ENCODE data around the gene CCDC181. TPM values are rescaled to one million over a fixed set of nuclear protein-coding genes. Genes with fewer than 3 reads are reported as not detected.

CCDC181 gene
- total RNA-seq (not detected), polyA plus RNA-seq (not detected)

DNA sequence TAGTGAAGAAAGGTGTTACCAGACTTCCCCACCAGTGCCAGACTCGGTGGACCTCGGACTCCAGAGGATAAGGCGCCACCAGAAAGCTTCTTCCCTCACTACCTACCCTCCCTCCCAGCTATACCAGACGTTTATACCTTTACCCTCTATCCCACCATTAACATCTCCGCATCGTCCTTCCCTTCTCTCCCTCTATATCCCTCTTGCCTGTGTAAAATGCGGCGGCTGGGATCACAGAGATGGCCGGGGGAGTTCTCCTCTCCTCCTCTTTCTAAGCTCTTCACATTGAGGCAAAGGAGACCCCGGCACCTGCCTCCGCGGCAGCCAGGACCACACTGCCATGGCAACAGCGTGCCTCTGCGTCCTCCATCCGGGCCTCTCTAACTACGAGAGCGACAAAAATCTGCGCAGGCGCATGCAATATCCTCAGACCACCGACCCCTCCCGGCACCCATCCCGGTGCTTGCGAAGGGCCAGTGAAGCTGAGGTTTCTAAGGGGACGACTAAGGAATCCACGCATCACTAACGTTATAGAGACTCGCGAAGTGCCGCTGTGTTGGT is at the start of gene CCDC181:
CCDC181 (minus strand) TSS at position 394 of the 561 bp plus-strand sequence. CDS start 2,547 bp downstream, outside the sequence.
- Histone ChIP-seq H3K27me3 (ENCODE audit: control insufficient read depth, insufficient read depth, low read length) (peaks cover 60% of the 10 kb centered on the region), H3K27ac (ENCODE audit: insufficient read depth, low read length, poor library complexity, severe bottlenecking) (no peak within 1 kb of the TSS), H3K36me3 (ENCODE audit: control insufficient read depth, insufficient read depth, low read length) (no peaks in the 10 kb centered on the region), H3K4me3 (ENCODE audit: low read depth, low read length) (peak within 1 kb of the TSS; percentile 71), H3K4me1 (ENCODE audit: control insufficient read depth, insufficient read depth, low read length, poor library complexity, severe bottlenecking) (peaks cover 8% of the 10 kb centered on the region), H3K9me3 (ENCODE audit: control insufficient read depth in 2 of 2, low read length in 2 of 2) (peaks cover 0 to 8% of the 10 kb centered on the region in 2 experiments)
- Mint-ChIP-seq H3K4me1 (peaks cover 0 to 13% (median 7%) of the 10 kb centered on the region in 4 donors), H3K9me3 (peaks cover 2 to 15% (median 8%) of the 10 kb centered on the region in 7 donors), H3K4me3 (peak within 1 kb of the TSS; percentile 44 to 90 (median 84)), H3K27me3 (peaks cover 83% of the 10 kb centered on the region), H3K36me3 (no peaks in the 10 kb centered on the region), H3K27ac (peak within 1 kb of the TSS in 2 of 3 donors; percentile 70 to 75)
- peak in 2 of 3 donors; percentile 24 to 55 for DNase-seq
- peak; percentile 76 to 90 for ATAC-seq (ENCODE audit: low read depth in 2 of 2)

DNA sequence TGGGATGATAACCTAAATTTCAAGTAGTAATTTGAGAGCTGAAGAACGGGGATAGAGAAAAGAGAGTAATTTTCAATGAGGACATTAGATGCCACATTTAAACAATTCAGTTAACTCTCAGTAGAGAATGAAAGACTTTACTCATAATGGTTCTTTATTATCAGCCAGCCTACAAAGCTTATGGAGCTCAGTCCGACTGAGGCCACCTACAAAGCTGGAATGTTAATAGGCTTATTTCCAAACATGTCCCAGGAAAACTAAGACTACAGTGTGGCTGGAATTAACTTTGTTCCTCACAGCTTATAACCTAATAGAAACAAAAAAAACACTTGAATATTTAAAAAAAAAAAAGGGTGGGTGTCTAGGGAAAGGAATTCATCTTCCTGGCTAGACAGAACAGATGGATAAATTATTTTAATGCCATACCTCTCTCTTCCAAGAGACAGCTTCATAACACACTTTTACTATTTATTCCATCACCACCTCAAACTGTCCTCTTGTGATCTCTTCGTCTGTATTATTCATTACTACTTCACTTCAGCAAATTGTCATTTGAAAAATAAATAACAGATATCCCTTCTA is 48.6 kb upstream of the CCDC181 start:
- no peaks in the 10 kb centered on the region for H3K9me3 ChIP-seq (ENCODE audit: control insufficient read depth in 2 of 2, low read length in 2 of 2)
- no peak overlapping the region for H3K4me3 Mint-ChIP-seq
- no peak for ATAC-seq (ENCODE audit: low read depth in 2 of 2)
- H3K4me1 ChIP-seq (ENCODE audit: control insufficient read depth, insufficient read depth, low read length, poor library complexity, severe bottlenecking) = no peaks in the 10 kb centered on the region
- no peak overlapping the region for H3K27ac Mint-ChIP-seq
- no peaks in the 10 kb centered on the region for H3K9me3 Mint-ChIP-seq
- peaks cover 14% of the 10 kb centered on the region for H3K36me3 Mint-ChIP-seq
- peaks cover 0 to 6% (median 3%) of the 10 kb centered on the region in 4 donors for H3K4me1 Mint-ChIP-seq
- no peak for DNase-seq
- no peaks in the 10 kb centered on the region for H3K27me3 Mint-ChIP-seq
- H3K4me3 ChIP-seq (ENCODE audit: low read depth, low read length) = no peak overlapping the region
- no peak overlapping the region for H3K27ac ChIP-seq (ENCODE audit: insufficient read depth, low read length, poor library complexity, severe bottlenecking)
- H3K36me3 ChIP-seq (ENCODE audit: control insufficient read depth, insufficient read depth, low read length) = peaks cover 4% of the 10 kb centered on the region
- no peaks in the 10 kb centered on the region for H3K27me3 ChIP-seq (ENCODE audit: control insufficient read depth, insufficient read depth, low read length)

DNA sequence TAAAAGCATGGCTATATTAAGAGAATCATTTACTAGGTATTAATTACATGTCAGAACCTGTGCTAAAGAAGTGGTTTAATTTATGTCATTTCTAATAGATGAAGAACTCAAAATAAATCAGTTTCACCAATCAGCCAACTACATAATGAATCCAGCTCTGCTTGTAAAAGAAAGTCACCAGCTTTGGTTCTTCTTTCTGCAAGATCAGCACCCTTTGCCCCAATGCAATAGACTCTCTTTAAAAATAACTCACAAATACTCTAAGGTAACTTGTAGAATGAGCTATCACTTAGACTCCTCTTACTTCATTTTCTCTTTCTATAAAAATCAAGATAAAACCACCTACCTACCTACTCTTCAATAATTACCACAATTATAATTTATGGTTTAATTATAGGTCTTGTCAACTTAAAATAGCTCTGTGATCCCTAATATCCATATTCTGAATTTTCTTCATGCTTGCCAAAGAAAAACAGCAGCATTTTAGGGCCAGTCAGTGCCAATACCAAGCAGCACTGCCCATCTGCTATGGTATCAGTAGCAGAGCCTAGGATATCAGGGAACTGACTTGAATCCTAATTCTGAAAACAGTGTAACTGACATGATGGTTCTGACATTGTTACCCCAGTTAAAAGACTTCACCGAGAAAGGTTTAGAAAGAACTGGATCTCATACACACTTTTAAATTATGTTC is 47.2 kb upstream of the CCDC181 start:
- no peak for DNase-seq
- Histone ChIP-seq H3K27me3 (ENCODE audit: control insufficient read depth, insufficient read depth, low read length) (no peaks in the 10 kb centered on the region), H3K9me3 (ENCODE audit: control insufficient read depth in 2 of 2, low read length in 2 of 2) (no peaks in the 10 kb centered on the region), H3K27ac (ENCODE audit: insufficient read depth, low read length, poor library complexity, severe bottlenecking) (no peak overlapping the region), H3K36me3 (ENCODE audit: control insufficient read depth, insufficient read depth, low read length) (peaks cover 4% of the 10 kb centered on the region), H3K4me3 (ENCODE audit: low read depth, low read length) (no peak overlapping the region), H3K4me1 (ENCODE audit: control insufficient read depth, insufficient read depth, low read length, poor library complexity, severe bottlenecking) (no peaks in the 10 kb centered on the region)
- no peak overlapping the region for H3K4me3 Mint-ChIP-seq
- no peaks in the 10 kb centered on the region for H3K9me3 Mint-ChIP-seq
- no peak overlapping the region for H3K27ac Mint-ChIP-seq
- no peaks in the 10 kb centered on the region for H3K27me3 Mint-ChIP-seq
- H3K36me3 Mint-ChIP-seq = peaks cover 17% of the 10 kb centered on the region
- H3K4me1 Mint-ChIP-seq = peaks cover 0 to 6% (median 1%) of the 10 kb centered on the region in 4 donors
- ATAC-seq (ENCODE audit: low read depth in 2 of 2) = no peak

DNA sequence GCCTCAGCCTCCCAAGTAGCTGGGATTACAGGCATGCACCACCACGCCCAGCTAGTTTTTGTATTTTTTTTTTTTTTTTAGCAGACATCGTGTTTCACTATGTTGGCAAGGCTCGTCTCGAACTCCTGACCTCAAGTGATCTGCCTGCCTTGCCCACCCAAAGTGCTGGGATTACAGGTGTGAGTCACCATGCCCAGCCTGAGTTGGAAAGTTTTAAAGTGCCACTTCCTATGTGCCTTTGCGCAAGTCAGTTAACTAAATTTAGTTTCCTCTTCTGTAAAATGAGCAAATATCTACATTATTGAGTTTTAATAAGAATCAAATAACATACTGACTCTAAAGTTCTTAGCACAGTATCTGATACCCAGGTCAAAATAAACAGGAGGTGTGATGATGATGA is 46.1 kb upstream of the CCDC181 start:
- Histone ChIP-seq H3K27ac (ENCODE audit: insufficient read depth, low read length, poor library complexity, severe bottlenecking) (no peak overlapping the region), H3K36me3 (ENCODE audit: control insufficient read depth, insufficient read depth, low read length) (peaks cover 4% of the 10 kb centered on the region), H3K9me3 (ENCODE audit: control insufficient read depth in 2 of 2, low read length in 2 of 2) (no peaks in the 10 kb centered on the region), H3K4me3 (ENCODE audit: low read depth, low read length) (no peak overlapping the region), H3K4me1 (ENCODE audit: control insufficient read depth, insufficient read depth, low read length, poor library complexity, severe bottlenecking) (no peaks in the 10 kb centered on the region), H3K27me3 (ENCODE audit: control insufficient read depth, insufficient read depth, low read length) (no peaks in the 10 kb centered on the region)
- Mint-ChIP-seq H3K27me3 (no peaks in the 10 kb centered on the region), H3K36me3 (peaks cover 17% of the 10 kb centered on the region), H3K27ac (no peak overlapping the region), H3K4me1 (peaks cover 0 to 2% (median 0%) of the 10 kb centered on the region in 4 donors), H3K4me3 (no peak overlapping the region), H3K9me3 (no peaks in the 10 kb centered on the region)
- ATAC-seq (ENCODE audit: low read depth in 2 of 2) (no peak), DNase-seq (no peak)

DNA sequence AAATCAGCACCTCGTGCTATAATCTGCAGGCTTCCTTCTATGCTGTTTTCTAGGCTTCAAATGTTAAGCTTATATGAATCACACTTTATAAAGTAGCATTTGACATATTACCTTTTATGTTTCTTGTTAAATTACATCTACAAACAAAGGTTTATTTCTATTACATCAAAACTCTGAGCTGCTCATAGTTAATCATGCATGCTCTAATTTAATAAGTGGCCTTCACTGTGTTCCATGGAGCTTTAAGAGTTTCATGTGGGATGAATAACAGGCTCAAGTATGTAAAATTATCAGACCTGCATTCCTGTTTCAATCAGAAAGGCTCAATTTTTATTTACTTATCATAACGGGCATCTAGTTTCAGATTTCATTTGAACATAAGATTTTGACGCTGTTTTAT is 45.5 kb upstream of the CCDC181 start:
- Mint-ChIP-seq H3K4me3 (no peak overlapping the region), H3K9me3 (no peaks in the 10 kb centered on the region), H3K27ac (no peak overlapping the region), H3K36me3 (peaks cover 20% of the 10 kb centered on the region), H3K27me3 (no peaks in the 10 kb centered on the region), H3K4me1 (peaks cover 0 to 2% (median 0%) of the 10 kb centered on the region in 4 donors)
- Histone ChIP-seq H3K4me3 (ENCODE audit: low read depth, low read length) (no peak overlapping the region), H3K27ac (ENCODE audit: insufficient read depth, low read length, poor library complexity, severe bottlenecking) (no peak overlapping the region), H3K4me1 (ENCODE audit: control insufficient read depth, insufficient read depth, low read length, poor library complexity, severe bottlenecking) (no peaks in the 10 kb centered on the region), H3K27me3 (ENCODE audit: control insufficient read depth, insufficient read depth, low read length) (no peaks in the 10 kb centered on the region), H3K9me3 (ENCODE audit: control insufficient read depth in 2 of 2, low read length in 2 of 2) (no peaks in the 10 kb centered on the region), H3K36me3 (ENCODE audit: control insufficient read depth, insufficient read depth, low read length) (peaks cover 4% of the 10 kb centered on the region)
- no peak for DNase-seq
- no peak for ATAC-seq (ENCODE audit: low read depth in 2 of 2)

DNA sequence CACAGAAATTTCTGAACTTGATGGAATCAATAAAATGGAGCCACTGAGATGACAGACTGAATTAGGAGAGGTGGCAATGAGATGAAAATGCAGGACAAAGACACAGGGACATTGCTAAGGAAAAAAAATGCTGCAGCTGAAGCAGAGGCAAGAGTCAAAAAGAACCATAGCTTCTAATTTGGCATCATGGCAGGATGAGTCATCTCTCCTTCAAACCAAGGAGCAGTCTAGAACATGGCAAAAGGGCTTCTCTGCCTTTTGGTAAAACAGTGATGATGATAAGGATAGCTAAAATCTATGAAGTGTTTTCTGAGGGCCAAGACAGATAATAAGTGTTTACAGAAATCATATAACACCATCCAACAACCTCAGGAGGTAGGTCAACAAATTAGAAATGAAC is 41.7 kb upstream of the CCDC181 start:
- H3K27me3 Mint-ChIP-seq = no peaks in the 10 kb centered on the region
- peak overlapping the region in 1 of 3 donors; percentile 4 for H3K27ac Mint-ChIP-seq
- DNase-seq (no peak), ATAC-seq (ENCODE audit: low read depth in 2 of 2) (no peak)
- peaks cover 13% of the 10 kb centered on the region for H3K36me3 Mint-ChIP-seq
- Histone ChIP-seq H3K4me1 (ENCODE audit: control insufficient read depth, insufficient read depth, low read length, poor library complexity, severe bottlenecking) (no peaks in the 10 kb centered on the region), H3K36me3 (ENCODE audit: control insufficient read depth, insufficient read depth, low read length) (no peaks in the 10 kb centered on the region), H3K4me3 (ENCODE audit: low read depth, low read length) (no peak overlapping the region), H3K27me3 (ENCODE audit: control insufficient read depth, insufficient read depth, low read length) (no peaks in the 10 kb centered on the region), H3K9me3 (ENCODE audit: control insufficient read depth in 2 of 2, low read length in 2 of 2) (no peaks in the 10 kb centered on the region), H3K27ac (ENCODE audit: insufficient read depth, low read length, poor library complexity, severe bottlenecking) (no peak overlapping the region)
- H3K4me3 Mint-ChIP-seq = no peak overlapping the region
- H3K9me3 Mint-ChIP-seq = no peaks in the 10 kb centered on the region
- peaks cover 0 to 4% (median 1%) of the 10 kb centered on the region in 4 donors for H3K4me1 Mint-ChIP-seq

DNA sequence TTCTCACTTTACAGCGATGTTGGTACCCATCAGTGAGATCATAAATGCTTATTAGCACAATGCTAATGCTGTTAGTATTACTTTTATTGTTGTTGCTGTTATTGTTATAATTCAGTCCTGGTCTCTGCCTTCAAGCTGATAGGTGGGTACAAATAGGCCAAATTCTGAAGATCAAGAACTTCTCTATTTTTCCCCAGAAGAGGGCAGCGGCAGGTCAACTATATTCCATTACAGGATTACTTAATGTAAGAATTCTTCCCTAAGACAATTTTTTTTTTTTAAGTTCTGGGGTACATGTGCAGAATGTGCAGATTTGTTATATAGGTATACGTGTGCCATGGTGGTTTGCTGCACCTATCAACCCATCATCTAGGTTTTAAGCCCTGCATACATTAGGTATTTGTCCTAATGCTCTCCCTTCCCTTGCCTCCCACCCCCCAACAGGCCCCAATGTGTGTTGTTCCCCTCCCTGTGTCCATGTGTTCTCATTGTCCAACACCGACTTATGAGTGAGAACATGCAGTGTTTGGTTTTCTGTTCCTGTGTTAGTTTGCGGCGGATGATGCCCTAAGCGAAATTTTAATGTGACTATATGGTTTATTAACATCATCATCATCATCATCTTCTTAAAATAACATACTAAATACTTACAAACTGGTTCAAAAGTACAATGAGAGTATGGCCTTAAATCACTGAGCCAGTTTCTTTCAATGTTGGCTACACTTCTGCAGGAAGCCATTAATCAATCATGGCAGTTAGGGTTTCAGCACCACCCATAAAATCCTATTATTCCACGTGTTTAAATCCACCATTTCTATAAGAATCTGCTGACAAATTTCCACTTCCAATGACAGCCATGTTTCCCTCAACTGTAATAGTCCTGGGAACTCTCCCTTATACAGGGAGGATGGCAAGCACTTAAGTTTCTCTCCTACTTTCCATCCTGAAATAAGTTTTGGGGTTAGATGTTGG is 39.3 kb upstream of the CCDC181 start:
- Mint-ChIP-seq H3K4me3 (no peak overlapping the region), H3K27ac (no peak overlapping the region), H3K27me3 (peaks cover under 1% of the 10 kb centered on the region), H3K9me3 (no peaks in the 10 kb centered on the region), H3K36me3 (peaks cover 13% of the 10 kb centered on the region), H3K4me1 (peaks cover 0 to 7% (median 2%) of the 10 kb centered on the region in 4 donors)
- H3K4me3 ChIP-seq (ENCODE audit: low read depth, low read length) = no peak overlapping the region
- peak in 2 of 3 donors; percentile 25 to 51 for DNase-seq
- no peaks in the 10 kb centered on the region for H3K9me3 ChIP-seq (ENCODE audit: control insufficient read depth in 2 of 2, low read length in 2 of 2)
- H3K27ac ChIP-seq (ENCODE audit: insufficient read depth, low read length, poor library complexity, severe bottlenecking) = no peak overlapping the region
- no peak for ATAC-seq (ENCODE audit: low read depth in 2 of 2)
- H3K36me3 ChIP-seq (ENCODE audit: control insufficient read depth, insufficient read depth, low read length) = no peaks in the 10 kb centered on the region
- no peaks in the 10 kb centered on the region for H3K4me1 ChIP-seq (ENCODE audit: control insufficient read depth, insufficient read depth, low read length, poor library complexity, severe bottlenecking)
- H3K27me3 ChIP-seq (ENCODE audit: control insufficient read depth, insufficient read depth, low read length) = no peaks in the 10 kb centered on the region

All from CD4-positive, CD25-positive, alpha-beta regulatory T cell (primary cell).